NCI-H748 treated with DMSO at 0.1 percent for 48 hours (cell line): ENCODE data around the gene SNX13.
A peak's percentile ranks its signal among the peaks of the same experiment; 100 is the strongest.

ENCODE experiments used
- DNase-seq: peaks from one replicate; lab custom pipeline; 2025; lab: John Stamatoyannopoulos, UW

The SNX13 gene

GRCh38 chr7:17940302-17940883, at the start of gene SNX13:
SNX13 (minus strand) TSS chr7:17940494; CDS start chr7:17940295, 199 bp downstream.
- DNase-seq, result peak; percentile 85

DNA sequence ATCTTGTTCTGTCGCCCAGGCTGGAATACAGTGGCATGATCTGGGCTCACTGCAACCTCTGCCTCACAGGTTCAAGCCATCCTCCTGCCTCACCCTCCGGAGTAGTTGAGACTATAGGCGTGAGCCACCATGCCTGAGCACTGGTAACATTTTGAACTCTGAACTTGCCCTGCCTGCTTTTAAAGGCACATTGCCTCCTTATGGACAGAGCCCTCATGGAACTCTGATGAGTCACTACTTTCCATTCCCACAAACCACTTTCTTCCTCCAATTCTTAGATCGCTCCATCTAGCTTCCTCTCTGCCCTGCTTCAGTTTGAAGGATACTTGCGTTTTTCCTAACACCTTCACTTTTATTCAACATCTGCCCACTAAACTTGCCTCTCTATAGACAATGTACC, 49.3 kb upstream of the SNX13 start:
- no peak for DNase-seq

GRCh38 chr7:17988858-17989257, 48.6 kb upstream of the SNX13 start:
- no peak for DNase-seq

- no peak for DNase-seq
These were observed 47.8 kb upstream of the SNX13 start for GRCh38 chr7:17988141-17988540.

GRCh38 chr7:17986851-17987250, 46.6 kb upstream of the SNX13 start:
- DNase-seq, result no peak

DNA sequence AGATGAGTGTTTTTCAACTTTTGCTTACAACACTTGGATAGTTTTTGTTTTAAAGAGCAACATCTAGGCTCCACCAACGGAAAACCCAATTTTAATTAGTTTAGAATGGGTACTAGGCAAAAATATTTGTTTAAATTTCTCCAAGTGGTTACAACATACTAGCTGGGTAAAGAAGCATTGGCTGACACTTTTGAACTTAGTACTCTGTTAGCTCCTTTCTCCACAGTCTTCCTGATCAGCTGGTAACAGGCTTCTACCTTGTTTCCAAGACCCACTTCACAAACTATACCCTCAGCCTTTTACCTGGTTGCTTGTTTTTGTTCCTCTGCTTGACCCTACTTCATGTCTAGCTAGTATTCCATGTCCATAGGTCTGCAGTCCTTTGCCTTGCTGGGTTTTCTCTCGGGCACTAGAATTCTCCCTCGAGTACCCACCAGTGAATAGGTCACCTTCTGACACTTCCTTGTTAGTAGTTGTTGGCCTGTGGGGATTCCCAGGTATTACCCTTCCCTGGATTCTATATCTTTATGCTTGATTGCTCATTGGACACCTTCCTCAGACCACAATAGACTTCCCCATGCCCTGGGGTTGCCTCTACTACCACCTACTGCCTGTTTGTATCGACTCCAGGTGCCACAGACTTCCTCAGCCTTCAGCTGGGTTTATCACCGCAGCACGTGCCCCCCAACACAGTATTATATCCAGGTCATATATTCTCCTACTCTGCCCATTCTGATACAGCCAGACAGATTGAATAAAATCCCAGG, 45.4 kb upstream of the SNX13 start:
- no peak for DNase-seq

DNA sequence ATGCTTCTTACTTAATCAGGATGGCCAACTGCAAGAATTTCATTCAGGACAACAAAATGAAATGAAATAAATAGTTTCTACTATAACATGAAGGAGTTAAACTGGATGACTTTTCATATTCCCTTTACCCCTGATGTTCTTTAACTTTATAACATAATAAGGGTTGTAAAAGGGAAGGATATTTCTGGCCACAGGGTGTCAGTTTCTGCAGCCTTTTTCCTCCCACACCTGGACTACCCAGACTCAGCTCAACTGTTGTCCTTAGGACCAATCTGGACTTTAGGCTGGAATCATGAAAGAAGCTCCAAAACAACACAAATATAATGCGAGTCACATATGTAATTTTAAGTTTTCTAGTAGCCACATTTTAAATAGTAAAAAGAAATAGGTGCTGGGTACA, 44.0 kb upstream of the SNX13 start:
- no peak for DNase-seq

DNA sequence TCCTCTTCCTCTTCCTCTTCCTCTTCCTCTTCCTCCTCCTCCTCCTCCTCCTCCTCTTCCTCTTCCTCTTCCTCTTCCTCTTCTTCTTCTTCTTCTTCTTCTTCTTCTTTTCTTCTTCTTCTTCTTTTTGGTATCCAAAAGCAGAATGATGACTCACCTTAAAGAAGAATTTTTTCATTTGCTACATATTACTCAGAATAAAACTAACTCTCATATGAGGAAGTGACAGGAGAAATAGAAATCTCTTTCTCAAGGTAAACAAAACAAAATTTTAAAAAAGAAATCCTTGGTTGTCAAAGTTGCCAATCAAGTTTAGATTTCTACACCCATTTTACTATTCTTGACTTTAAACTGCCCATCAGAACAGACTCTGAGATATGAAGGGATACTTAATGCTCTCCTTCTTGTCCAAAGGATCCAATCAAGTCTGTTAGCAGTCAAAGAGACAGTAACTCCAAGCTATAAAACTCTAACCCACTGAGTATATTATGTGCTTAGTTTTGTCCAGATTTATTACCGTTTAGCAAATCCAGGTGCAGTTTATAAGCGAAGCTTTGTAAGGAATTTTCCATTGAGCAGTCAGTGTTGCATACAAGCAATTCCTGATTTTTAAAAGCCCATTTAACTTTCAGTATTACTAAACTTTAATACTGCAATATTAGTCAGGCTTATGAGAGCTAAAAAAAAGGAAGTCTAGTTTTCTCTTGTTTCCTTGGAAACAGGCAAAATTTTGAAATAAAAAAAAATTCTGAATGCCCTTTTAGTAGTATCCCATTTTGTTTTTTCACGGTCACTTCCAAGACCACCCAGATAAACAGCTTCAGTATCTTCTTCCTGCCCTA, 43.1 kb upstream of the SNX13 start:
- no peak for DNase-seq

- no peak for DNase-seq
These were observed 36.7 kb upstream of the SNX13 start for GRCh38 chr7:17976952-17977351.

DNA sequence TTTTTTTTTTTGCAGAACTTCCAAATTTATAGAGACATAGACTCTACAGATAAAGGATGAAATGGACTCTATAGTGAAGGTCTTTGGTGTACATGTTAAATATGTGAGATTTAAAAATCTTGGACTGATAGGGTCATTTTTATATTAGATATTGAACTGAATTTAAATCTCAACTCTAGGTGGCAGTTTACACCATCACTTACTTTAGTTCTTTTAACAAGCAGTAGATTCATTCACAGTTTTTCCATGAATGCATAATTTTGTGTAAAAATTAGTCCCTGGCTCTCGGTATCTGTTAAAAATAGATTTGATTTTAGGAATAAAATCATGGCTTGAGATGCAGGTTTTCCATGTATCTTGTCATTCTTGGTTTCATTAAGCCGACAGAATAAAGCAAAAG, 31.1 kb upstream of the SNX13 start:
- DNase-seq, result no peak

GRCh38 chr7:17968791-17969715, 28.8 kb upstream of the SNX13 start:
- DNase-seq, result no peak

DNA sequence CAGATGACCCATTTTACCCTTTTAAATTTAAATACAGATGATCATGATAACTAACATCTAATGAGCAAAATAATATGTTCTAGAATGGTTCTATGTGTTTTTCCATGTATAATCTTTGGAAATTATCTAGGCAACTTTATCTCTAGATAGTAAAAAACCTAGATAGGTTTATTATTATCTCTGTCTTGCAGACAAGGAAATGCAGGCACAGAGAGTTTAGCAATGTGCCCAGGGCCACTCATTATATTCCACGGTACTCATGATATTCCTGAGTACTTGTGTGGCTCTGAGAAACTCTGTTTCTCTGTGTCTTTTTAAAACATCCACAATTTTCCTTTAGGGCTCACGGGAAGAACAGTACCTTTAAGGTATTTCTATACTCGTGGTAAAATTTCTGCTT, 26.4 kb upstream of the SNX13 start:
- no peak for DNase-seq

DNA sequence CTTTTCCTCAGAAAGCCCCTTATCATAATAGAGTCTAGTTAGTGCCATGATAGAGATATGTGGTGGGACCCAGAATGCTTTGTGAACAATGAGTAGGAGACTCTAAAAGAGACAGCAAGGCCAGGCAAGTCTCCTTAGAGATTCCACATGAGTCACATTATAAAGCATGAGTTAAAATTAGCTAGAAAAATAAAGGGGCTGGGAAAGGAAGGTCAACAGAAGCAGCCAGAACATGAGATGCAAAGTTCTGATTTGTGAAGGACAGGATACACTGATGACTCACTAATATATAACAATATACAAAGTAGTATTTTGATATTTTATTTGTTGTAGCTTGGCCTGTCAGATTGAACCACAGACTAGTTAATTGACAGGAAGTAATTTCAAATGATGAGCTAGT, 25.3 kb upstream of the SNX13 start:
- DNase-seq, result no peak

DNA sequence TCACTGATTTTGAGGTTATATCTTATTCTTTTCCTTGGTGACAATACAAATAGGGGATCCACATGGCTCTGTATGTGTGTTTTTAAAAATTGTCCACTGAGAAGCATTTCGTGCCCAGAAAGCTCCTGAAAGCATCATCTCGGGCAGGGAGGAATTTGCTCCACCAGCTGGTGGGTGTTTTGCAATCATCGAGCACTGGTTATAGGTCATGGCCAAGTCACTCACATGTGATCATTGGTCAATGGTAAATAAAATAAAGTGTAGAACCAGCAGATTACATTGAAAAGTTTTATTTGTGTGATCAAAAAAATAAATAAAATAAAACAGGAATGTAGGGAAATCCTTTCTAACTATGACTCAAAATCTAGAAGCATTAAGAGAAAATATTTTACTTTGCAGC, 23.0 kb upstream of the SNX13 start:
- DNase-seq, result no peak

DNA sequence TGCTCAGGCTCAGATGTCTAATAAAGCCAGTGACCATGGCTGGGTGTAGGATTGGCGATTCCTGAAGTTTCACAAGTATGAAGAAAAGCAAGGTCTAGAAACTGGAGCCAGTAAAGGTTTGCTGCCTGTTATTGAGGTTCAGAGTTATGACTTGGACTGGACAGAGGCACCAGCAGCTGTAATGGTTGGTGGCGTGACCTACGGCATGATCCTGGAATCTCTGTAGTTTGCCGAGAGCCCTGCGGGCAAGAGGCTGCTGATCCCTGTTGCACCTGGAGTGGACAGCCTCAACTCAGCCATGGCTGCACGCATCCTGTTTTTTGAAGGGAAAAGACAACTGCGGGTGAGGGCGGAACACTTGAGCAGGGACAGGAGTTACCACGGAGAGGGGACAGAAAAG, 22.4 kb upstream of the SNX13 start:
- DNase-seq, result no peak

DNA sequence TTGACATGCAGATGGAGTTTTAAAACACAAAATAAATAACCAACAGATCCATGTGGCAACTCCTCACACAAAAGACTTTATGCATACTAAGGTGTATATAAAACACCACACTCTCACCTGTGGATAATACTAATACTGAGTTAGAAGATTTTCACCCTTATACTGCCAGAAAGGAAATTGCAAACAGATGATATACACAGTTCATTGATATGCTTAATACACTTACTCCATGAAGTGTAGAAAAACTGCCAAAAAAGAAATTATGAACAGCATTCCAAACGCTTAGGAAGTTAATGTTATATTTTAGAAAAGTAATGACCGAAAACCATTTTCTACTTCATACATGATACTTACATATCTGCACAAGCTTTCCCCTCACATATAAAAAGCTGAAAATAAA, 17.6 kb upstream of the SNX13 start:
- DNase-seq, result no peak

DNA sequence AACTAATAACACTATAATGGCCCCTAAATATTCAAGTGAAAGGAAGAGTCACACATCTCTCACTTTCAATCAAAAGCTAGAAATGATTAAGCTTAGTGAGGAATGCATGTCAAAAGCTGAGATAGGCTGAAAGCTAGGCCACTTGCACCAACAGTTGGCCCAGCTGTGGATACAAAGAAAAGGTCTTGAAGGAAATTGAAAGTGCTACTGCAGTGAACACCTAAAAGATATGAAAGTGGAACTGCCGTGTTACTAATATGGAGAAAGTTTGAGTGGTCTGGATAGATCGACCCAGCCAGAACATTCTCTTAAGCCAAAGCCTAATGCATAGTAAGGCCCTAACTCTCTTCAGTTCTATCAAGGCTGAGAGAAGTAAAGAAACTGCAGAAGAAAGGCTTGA, 12.1 kb upstream of the SNX13 start:
- DNase-seq, result no peak

DNA sequence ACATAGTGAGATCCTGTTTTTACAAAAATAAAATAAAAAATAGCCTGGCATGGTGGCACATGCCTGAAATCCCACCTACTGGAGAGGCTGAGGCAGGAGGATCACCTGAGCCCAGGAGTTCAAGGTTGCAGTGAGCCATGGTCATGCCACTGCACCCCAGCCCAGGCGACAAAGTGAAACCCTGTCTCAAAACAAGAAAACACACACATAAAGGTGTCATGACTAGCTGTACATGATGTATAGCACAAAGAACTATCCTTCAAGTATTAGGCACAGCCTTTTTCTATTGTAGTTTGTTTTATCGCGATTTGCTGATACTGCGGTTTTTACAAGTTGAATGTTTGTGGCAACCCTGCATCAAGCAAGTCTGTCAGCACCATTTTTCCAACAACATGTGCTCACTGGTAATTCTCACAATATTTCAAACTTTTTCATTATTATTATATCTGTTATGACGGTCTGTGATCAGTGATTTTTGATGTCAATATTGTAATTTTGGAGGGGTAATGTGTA, 11.5 kb upstream of the SNX13 start:
- DNase-seq, result no peak

- DNase-seq, result no peak
These were observed 8.4 kb upstream of the SNX13 start for GRCh38 chr7:17948526-17949238.

DNA sequence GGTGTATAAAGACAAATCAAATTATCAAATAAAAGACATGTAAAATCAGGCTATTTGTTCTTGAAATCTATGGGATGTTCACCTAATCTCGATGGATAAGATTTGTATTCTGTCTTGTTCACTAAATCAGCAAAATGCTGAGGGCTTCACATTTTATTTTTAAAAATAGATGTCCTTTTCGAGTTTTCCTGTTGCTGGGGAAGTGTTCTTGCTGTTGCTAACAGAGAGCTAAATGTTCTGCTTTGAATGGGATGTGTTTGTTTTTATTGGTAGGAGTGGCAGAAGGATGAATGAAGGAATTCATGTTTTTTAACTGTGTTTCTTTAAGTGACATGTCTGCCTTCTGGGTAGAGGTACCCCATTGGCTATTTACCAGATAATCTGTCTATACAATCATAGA, 7.3 kb upstream of the SNX13 start:
- no peak for DNase-seq

DNA sequence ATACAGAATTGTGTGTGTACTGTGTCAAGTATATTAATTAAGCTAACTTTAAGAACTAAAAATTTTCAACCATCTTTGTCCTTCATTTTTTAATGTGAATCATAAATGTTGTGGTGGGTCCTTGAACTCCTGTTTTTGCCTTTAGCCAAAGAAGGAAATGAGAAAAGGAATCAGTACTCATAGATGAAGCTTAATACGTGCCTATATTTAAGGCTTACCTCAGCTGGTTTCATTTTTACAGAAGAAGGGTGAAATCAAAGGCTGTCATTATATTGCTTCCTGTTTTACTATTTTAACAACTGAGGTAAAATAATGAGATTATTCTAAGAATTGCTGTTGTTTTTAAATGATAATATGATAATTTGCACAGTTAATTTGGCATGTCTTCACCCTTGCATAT, 6.3 kb upstream of the SNX13 start:
- no peak for DNase-seq
